PC-9 (cell line): ENCODE data around the gene MPC1. TPM values are rescaled to one million over a fixed set of nuclear protein-coding genes. Genes with fewer than 3 reads are reported as not detected.

Experiments used
- BruUV-seq: library from RNA; stranded (reverse); fragments of 400-500 nt; replicated peaks from 2 replicates; lab custom pipeline; 2021; lab: Mats Ljungman, UMichigan
- CTCF ChIA-PET: fragments of 300-600 bp; sonication (Branson Sonifier 250); formaldehyde crosslinking; loops from one replicate; lab custom pipeline; 2022; ENCODE audit warnings: antibody characterized with exemption; lab: Charles Lee
- POLR2A ChIA-PET: fragments of 300-600 bp; sonication (Branson Sonifier 250); formaldehyde crosslinking; loops from one replicate; lab custom pipeline; 2022; ENCODE audit warnings: antibody characterized with exemption; ENCODE audit not compliant: unreplicated experiment; lab: Charles Lee
- DNase-seq, 2 experiments: peaks; one replicate each; pipeline versions ENCODE4 v3.0.0 to v3.0.0-alpha.2; 2015 to 2022; ENCODE audit warnings: mixed read lengths in 1 of 2
- H2AFZ ChIP-seq: fragments of 200-600 bp; sonication (generic); 2 replicates; pipeline ENCODE4 v1.8.1; 2017; ENCODE audit warnings: antibody characterized with exemption
- H3F3A ChIP-seq: fragments of 200-600 bp; sonication (generic); 2 replicates; pipeline ENCODE4 v1.8.1; 2017; ENCODE audit warnings: antibody characterized with exemption, mild to moderate bottlenecking, low read depth; ENCODE audit not compliant: insufficient read depth
- H3K27ac ChIP-seq: fragments of 200-600 bp; sonication (generic); 2 replicates; pipeline ENCODE4 v1.6.1; 2016; ENCODE audit warnings: mixed run types
- H3K27me3 ChIP-seq: fragments of 200-600 bp; sonication (generic); 2 replicates; pipeline ENCODE4 v1.6.1; 2016; ENCODE audit warnings: low read depth, mixed run types; ENCODE audit not compliant: insufficient read depth
- H3K36me3 ChIP-seq: fragments of 200-600 bp; sonication (generic); 2 replicates; pipeline ENCODE4 v1.6.1; 2016; ENCODE audit warnings: low read depth, mixed run types
- H3K4me1 ChIP-seq: fragments of 200-600 bp; sonication (generic); replicated peaks from 2 replicates; pipeline ENCODE4 v1.6.1; 2016; ENCODE audit warnings: mixed run types; ENCODE audit not compliant: insufficient read depth
- H3K4me2 ChIP-seq: fragments of 200-600 bp; sonication (generic); 2 replicates; pipeline ENCODE4 v1.6.1; 2017; ENCODE audit warnings: mixed run types
- H3K4me3 ChIP-seq: fragments of 200-600 bp; sonication (generic); 2 replicates; pipeline ENCODE4 v1.6.1; 2016; ENCODE audit warnings: mixed run types
- H3K79me2 ChIP-seq: fragments of 200-600 bp; sonication (generic); 2 replicates; pipeline ENCODE4 v1.6.1; 2017; ENCODE audit warnings: low read depth, mixed run types
- H3K9me2 ChIP-seq: fragments of 200-600 bp; sonication (generic); 2 replicates; pipeline ENCODE4 v1.8.1; 2017; ENCODE audit warnings: mild to moderate bottlenecking; ENCODE audit not compliant: insufficient read depth
- H3K9me3 ChIP-seq: fragments of 200-600 bp; sonication (generic); 2 replicates; pipeline ENCODE4 v1.8.1; 2016; ENCODE audit warnings: low read depth; ENCODE audit not compliant: insufficient read depth
- H4K20me1 ChIP-seq: fragments of 200-600 bp; sonication (generic); 2 replicates; pipeline ENCODE4 v1.8.1; 2017; ENCODE audit not compliant: insufficient read depth
- EZH2 ChIP-seq: fragments of 200-600 bp; sonication (generic); IDR thresholded peaks from 2 replicates; pipeline ENCODE4 v1.8.0; 2017; ENCODE audit warnings: antibody characterized with exemption, low read depth
- intact Hi-C: fragments of 100-400 bp; cut with micrococcal nuclease; formaldehyde crosslinking; loops from one replicate; pipeline ENCODE4 v1.10.0; 2022; ENCODE audit not compliant: unreplicated experiment
- total RNA-seq: library from RNA; stranded (reverse); gene quantifications from 2 replicates; pipeline ENCODE4 v1.2.3, GENCODE V29; 2021
- TF ChIP-seq, protein P1 (sequence below): fragments of 200-600 bp; sonication (generic); conservative IDR thresholded peaks from 2 replicates; pipeline ENCODE4 v1.6.1; 2017; ENCODE audit warnings: mixed run types, antibody characterized with exemption, mild to moderate bottlenecking, moderate library complexity

MPC1 gene
- total RNA-seq, 1 experiment from 2014 or later = 13.3 TPM

DNA sequence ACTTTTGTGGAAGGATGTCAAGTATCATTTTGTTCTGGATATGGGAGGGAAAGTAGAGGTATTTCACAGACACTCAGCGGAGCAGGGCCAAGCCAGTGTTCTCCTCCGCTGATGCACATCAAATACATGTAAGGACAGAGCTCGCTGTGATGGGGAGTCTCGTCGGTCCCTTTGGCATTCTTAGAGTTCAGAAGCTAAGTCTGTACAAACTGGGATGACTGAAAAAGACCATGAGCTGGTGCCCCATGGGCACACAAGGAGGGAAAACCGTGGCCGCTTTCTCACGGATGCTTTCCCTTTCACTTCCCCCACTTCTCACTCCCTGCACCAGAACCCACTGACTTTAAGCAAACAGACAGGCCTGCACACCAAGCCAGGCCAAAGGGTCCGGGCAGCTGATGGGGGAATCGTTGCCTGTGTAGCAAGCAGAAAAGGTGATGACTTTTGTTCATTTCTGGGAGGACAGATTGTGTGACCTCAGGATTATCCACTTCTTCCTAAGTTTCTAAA, 27.7 kb upstream of the MPC1 start:
- H3K27ac ChIP-seq = no peak overlapping the region
- no peak overlapping the region for H3K4me3 ChIP-seq
- no peaks in the 10 kb centered on the region for H3K79me2 ChIP-seq
- no peak overlapping the region for H3K4me2 ChIP-seq
- peaks cover 3% of the 10 kb centered on the region; the same call in 1 of the 2 replicates for H4K20me1 ChIP-seq
- no peaks in the 10 kb centered on the region for H3K36me3 ChIP-seq
- ChIA-PET CTCF (no interaction called here), POLR2A (no interaction called here)
- TF ChIP-seq, protein P1, sequence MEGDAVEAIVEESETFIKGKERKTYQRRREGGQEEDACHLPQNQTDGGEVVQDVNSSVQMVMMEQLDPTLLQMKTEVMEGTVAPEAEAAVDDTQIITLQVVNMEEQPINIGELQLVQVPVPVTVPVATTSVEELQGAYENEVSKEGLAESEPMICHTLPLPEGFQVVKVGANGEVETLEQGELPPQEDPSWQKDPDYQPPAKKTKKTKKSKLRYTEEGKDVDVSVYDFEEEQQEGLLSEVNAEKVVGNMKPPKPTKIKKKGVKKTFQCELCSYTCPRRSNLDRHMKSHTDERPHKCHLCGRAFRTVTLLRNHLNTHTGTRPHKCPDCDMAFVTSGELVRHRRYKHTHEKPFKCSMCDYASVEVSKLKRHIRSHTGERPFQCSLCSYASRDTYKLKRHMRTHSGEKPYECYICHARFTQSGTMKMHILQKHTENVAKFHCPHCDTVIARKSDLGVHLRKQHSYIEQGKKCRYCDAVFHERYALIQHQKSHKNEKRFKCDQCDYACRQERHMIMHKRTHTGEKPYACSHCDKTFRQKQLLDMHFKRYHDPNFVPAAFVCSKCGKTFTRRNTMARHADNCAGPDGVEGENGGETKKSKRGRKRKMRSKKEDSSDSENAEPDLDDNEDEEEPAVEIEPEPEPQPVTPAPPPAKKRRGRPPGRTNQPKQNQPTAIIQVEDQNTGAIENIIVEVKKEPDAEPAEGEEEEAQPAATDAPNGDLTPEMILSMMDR = no peak
- TF ChIP-seq EZH2 = no peak
- no peaks in the 10 kb centered on the region for H3F3A ChIP-seq
- no peaks in the 10 kb centered on the region for H3K9me2 ChIP-seq
- no peaks in the 10 kb centered on the region for H3K4me1 ChIP-seq
- BruUV-seq = no TSS peak
- H3K9me3 ChIP-seq = no peaks in the 10 kb centered on the region
- DNase-seq = no peak
- no peaks in the 10 kb centered on the region for H3K27me3 ChIP-seq
- intact Hi-C loops = no loop called here
- no peak overlapping the region for H2AFZ ChIP-seq

DNA sequence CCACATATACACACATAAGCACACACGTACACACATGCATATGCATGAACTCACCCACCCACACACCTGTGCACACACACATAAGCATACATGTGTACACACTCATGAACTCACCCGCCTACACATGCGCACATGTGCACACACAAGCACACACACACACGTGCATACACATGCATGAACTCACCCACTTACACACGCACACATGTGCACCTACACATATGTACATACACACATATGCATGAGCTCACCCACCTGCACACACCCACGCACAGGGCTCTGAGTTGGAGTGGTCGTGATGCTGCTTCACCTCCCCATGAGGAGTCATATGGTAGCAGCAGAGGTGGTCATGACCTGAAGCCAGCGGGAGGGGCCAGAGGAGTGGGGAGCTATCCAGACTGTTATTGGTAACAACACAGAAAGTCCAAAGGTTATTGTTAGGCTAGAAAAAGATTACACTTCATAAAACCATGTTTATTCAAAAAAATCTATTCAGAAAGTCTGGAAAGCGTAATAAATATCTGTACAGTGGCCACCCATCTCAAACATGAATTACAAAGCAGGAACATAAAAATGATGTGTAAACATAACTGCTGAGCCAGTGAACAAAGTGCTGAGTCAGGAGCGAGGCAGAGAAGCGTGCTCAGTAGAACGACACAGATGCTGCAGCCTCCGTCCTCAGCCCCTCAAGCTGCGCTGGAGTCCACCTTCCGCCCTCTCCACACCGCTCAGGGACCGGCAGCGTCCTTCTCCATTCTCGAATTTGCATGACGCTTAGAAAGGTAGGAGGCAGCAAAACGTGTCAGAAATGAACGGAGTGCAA, 26.4 kb upstream of the MPC1 start:
- no peaks in the 10 kb centered on the region for H3K27me3 ChIP-seq
- no peak overlapping the region for H3K4me3 ChIP-seq
- H3K27ac ChIP-seq = no peak overlapping the region
- TF ChIP-seq, protein P1 = no peak
- no peak for TF ChIP-seq EZH2
- BruUV-seq = no TSS peak
- H3K36me3 ChIP-seq = no peaks in the 10 kb centered on the region
- no peaks in the 10 kb centered on the region for H3K79me2 ChIP-seq
- H3K9me3 ChIP-seq = no peaks in the 10 kb centered on the region
- no peak for DNase-seq
- POLR2A ChIA-PET = no interaction called here
- H3F3A ChIP-seq = no peaks in the 10 kb centered on the region
- intact Hi-C loops = no loop called here
- CTCF ChIA-PET = no interaction called here
- H3K9me2 ChIP-seq = no peaks in the 10 kb centered on the region
- H4K20me1 ChIP-seq = peaks cover 3% of the 10 kb centered on the region; the same call in 1 of the 2 replicates
- no peaks in the 10 kb centered on the region for H3K4me1 ChIP-seq
- H2AFZ ChIP-seq = no peak overlapping the region
- H3K4me2 ChIP-seq = no peak overlapping the region

GRCh38 chr6:166406197-166406596, 23.5 kb upstream of the MPC1 start:
- no TSS peak for BruUV-seq
- intact Hi-C loops = no loop called here
- Histone ChIP-seq H3K9me2 (no peaks in the 10 kb centered on the region), H3K27me3 (no peaks in the 10 kb centered on the region), H3F3A (no peaks in the 10 kb centered on the region), H3K4me1 (no peaks in the 10 kb centered on the region), H4K20me1 (peaks cover 3% of the 10 kb centered on the region; the same call in 1 of the 2 replicates), H3K4me3 (no peak overlapping the region), H3K4me2 (no peak overlapping the region), H3K27ac (no peak overlapping the region), H3K79me2 (no peaks in the 10 kb centered on the region), H2AFZ (no peak overlapping the region), H3K36me3 (no peaks in the 10 kb centered on the region), H3K9me3 (no peaks in the 10 kb centered on the region)
- POLR2A ChIA-PET = no interaction called here
- DNase-seq = no peak
- no peak for TF ChIP-seq EZH2
- CTCF ChIA-PET = no interaction called here
